ENCODE measurements around the gene SH3BGR.
"Not testable (repeated sequence)": the region's sequence is repeated elsewhere in the genome, so short reads cannot be mapped to it uniquely, and the experiment has no call there.

Gene SH3BGR

DNA sequence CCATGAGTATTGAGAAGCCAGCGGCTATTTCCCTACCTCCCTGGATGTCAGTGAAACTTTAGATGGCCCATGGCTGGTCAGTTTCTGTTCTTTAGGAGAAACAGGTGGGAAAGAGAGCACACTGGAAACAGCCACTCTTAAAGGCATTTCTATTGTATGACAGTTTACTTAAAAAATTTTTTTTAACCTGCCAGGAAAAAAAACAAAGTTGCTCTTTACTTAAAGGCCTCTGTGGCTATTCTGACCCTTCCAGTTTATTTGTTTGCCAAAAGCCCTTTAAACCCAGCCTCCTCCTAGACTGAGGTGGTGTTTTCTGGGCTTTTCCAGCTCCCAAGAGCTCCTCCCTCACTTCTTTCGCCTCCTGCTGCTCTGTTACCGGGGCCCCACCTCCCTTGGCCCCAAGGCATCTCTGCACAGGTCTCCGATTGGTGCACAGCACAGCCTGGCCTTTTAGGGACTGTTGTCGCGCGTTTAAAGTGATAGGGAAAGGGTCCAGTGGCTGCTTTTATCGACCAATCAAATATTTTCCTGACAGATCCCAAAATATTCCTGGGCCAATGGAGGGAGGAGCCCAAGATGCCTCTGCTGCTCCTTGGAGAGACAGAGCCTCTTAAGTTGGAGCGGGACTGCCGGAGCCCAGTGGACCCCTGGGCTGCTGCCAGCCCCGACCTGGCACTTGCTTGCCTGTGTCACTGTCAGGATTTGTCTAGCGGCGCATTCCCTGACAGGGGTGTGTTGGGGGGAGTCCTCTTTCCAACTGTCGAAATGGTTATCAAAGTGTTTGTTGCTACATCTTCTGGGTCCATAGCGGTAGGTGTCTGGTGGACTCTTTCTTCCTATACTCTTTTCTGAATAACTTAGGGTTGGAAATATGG lies at the start of gene SH3BGR:
SH3BGR (plus strand) TSS at position 639 of the 875 bp plus-strand sequence; CDS start at position 766, 127 bp downstream.
- Histone ChIP-seq H3K36me3 (no peaks in the 10 kb centered on the region), H3K9me3 (ENCODE audit: severe bottlenecking) (no peaks in the 10 kb centered on the region), H3K27me3 (ENCODE audit: insufficient read depth, low read depth, severe bottlenecking) (no peaks in the 10 kb centered on the region), H3K4me3 (ENCODE audit: low read depth, low read length) (no peak within 1 kb of the TSS), H3K27ac (no peak within 1 kb of the TSS)
- TF ChIP-seq, protein P1, sequence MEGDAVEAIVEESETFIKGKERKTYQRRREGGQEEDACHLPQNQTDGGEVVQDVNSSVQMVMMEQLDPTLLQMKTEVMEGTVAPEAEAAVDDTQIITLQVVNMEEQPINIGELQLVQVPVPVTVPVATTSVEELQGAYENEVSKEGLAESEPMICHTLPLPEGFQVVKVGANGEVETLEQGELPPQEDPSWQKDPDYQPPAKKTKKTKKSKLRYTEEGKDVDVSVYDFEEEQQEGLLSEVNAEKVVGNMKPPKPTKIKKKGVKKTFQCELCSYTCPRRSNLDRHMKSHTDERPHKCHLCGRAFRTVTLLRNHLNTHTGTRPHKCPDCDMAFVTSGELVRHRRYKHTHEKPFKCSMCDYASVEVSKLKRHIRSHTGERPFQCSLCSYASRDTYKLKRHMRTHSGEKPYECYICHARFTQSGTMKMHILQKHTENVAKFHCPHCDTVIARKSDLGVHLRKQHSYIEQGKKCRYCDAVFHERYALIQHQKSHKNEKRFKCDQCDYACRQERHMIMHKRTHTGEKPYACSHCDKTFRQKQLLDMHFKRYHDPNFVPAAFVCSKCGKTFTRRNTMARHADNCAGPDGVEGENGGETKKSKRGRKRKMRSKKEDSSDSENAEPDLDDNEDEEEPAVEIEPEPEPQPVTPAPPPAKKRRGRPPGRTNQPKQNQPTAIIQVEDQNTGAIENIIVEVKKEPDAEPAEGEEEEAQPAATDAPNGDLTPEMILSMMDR (IDR thresholded peaks at IDR 0.05; ENCODE audit: low read depth, low read length), result no peak
- no peak for DNase-seq

DNA sequence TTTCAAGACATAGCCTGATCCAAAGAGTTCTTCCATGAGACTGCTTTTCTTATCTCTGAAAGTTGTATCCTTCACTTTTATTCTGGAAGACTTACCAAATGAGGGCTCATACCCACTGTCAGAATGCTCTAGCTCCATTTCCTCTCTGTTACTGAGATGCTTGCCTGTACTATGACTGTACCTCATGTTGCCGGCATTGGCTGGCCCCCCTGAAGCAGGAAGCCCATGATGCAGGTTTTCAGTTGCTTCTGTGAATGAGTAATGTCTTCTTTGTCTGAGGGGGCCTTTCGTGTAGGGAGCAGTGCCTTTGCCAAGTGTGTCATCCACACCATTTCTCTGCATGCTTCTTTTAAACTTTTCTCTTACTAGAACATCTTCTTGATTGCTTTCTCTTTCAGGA lies 45.7 kb upstream of the SH3BGR start:
- H3K4me3 ChIP-seq (ENCODE audit: low read depth, low read length), result no peak overlapping the region
- no peak overlapping the region for H3K27ac ChIP-seq
- peaks cover 5% of the 10 kb centered on the region for H3K9me3 ChIP-seq (ENCODE audit: severe bottlenecking)
- peaks cover 3% of the 10 kb centered on the region for H3K36me3 ChIP-seq
- TF ChIP-seq, protein P1 (IDR thresholded peaks at IDR 0.05; ENCODE audit: low read depth, low read length), result no peak
- DNase-seq, result no peak
- H3K27me3 ChIP-seq (ENCODE audit: insufficient read depth, low read depth, severe bottlenecking), result no peaks in the 10 kb centered on the region

DNA sequence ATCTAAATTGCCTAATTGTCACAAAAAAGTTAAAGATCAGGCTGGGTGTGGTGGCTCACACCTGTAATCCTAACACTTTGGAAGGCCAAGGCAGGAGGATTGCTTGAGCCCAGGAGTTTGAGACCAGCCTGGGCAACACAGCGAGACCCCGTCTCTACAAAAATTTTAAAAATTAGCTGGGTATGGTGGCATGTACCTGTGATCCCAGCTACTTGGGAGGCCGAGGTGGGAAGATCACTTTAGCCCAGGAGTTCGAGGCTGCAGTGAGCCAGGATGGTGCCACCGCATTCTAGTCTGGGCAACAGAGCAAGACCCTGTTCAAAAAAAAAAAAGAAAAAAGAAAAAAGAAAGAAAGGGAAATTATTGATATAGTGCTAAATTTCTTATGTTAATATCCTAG lies 32.6 kb upstream of the SH3BGR start:
- H3K4me3 ChIP-seq (ENCODE audit: low read depth, low read length); H3K9me3 ChIP-seq (ENCODE audit: severe bottlenecking); H3K27ac ChIP-seq; H3K27me3 ChIP-seq (ENCODE audit: insufficient read depth, low read depth, severe bottlenecking); DNase-seq; H3K36me3 ChIP-seq: not testable (repeated sequence)

DNA sequence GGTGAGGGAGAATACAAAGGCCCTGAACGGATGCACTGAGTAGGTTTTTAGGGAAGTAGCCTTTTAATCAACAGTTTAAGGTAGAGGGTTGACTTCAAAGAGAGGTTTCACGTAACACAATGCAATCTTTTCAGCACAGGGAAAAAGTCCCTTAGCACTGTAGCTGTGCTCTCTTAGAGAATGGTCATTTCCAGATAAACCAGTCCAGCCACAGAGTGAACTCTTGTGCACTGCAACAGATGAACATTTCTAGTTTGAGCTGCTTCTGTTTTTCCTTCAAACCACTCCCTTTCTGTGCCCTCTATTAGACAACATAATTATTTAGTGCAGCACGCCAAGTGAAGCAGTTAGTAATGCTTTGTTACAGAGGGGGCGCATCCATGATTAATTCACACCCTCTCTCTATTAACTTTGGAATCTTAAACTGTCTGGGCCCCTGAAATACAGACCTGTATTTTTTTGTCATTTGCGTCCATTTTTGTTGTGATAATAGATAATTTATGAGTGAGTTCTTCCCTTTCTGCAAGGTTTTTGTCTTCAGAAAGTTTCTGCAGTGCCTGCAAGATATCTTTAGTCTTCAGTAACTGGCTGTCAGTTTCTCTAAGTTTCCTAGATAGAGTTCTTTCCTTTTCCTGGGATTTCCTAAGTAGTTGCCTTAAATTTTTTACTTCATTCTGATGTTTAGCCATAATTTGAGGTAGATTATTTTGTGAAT lies 29.1 kb upstream of the SH3BGR start:
- Histone ChIP-seq H3K9me3 (ENCODE audit: severe bottlenecking) (no peaks in the 10 kb centered on the region), H3K36me3 (no peaks in the 10 kb centered on the region), H3K27me3 (ENCODE audit: insufficient read depth, low read depth, severe bottlenecking) (no peaks in the 10 kb centered on the region), H3K4me3 (ENCODE audit: low read depth, low read length) (no peak overlapping the region), H3K27ac (no peak overlapping the region)
- DNase-seq, result no peak
- TF ChIP-seq, protein P1 (IDR thresholded peaks at IDR 0.05; ENCODE audit: low read depth, low read length), result no peak

DNA sequence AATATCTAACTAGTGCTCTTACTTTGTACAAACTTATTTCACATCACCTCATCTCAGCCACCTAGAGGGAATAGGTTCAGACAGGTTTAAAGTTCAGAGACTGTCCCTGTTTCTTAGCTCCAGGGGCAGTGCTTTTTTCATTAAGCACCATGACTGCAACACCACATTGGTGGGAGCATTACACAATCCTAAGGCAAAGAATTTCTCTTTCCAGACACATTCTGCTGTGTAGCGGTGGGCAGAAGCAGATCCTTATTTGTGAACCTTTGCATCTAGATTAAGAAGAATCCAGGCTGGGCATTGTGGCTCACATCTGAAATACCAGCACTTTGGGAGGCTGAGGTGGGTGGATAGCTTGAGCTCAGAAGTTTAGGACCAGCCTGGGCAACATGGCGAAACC lies 22.3 kb upstream of the SH3BGR start:
- TF ChIP-seq, protein P1 (IDR thresholded peaks at IDR 0.05; ENCODE audit: low read depth, low read length), result no peak
- Histone ChIP-seq H3K9me3 (ENCODE audit: severe bottlenecking) (no peaks in the 10 kb centered on the region), H3K27me3 (ENCODE audit: insufficient read depth, low read depth, severe bottlenecking) (no peaks in the 10 kb centered on the region), H3K4me3 (ENCODE audit: low read depth, low read length) (no peak overlapping the region), H3K36me3 (no peaks in the 10 kb centered on the region), H3K27ac (no peak overlapping the region)
- DNase-seq, result no peak

DNA sequence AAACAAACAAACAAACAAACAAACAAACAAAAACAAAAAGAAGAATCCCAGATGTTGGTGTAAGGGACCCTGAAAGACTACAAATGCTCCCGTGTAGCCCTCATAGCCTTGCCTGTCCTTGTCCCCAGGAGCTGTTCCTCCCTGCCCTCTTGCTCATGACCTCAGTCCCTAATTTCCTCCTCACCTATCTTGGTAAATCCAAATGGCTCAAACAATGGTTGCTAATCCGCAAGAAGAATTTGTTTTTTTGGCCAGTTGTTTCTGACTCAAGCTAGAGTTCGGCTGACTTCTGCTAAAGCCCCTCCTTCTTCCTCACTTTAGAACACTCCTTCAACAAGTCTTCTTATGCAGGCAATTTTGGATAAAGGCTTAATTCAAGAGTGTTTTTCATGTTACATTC lies 21.8 kb upstream of the SH3BGR start:
- H3K36me3 ChIP-seq, result no peaks in the 10 kb centered on the region
- H3K9me3 ChIP-seq (ENCODE audit: severe bottlenecking), result no peaks in the 10 kb centered on the region
- H3K27me3 ChIP-seq (ENCODE audit: insufficient read depth, low read depth, severe bottlenecking), result no peaks in the 10 kb centered on the region
- no peak overlapping the region for H3K4me3 ChIP-seq (ENCODE audit: low read depth, low read length)
- TF ChIP-seq, protein P1 (IDR thresholded peaks at IDR 0.05; ENCODE audit: low read depth, low read length), result no peak
- H3K27ac ChIP-seq, result no peak overlapping the region
- no peak for DNase-seq

Measured in WERI-Rb-1 (cell line).